HG03175 (cell line): ENCODE data around the gene MIER3.

Source experiments
- ATAC-seq: cut with Tn5 transposase; IDR thresholded peaks from one replicate; pipeline ENCODE4 v1.9.1; 2021; ENCODE audit warnings: mild to moderate bottlenecking, moderate library complexity; ENCODE audit not compliant: unreplicated experiment

The MIER3 gene

GRCh38 chr5:56900858-56901578 lies 50.9 kb downstream of the MIER3 start:
- no peak for ATAC-seq

- ATAC-seq, result no peak
Measured at GRCh38 chr5:56900395-56900794, 51.5 kb downstream of the MIER3 start.

GRCh38 chr5:56898213-56898612 lies 53.7 kb downstream of the MIER3 start:
- no peak for ATAC-seq

GRCh38 chr5:56896763-56897162 lies 55.2 kb downstream of the MIER3 start:
- no peak for ATAC-seq

- ATAC-seq, result no peak
Measured at GRCh38 chr5:56893251-56893951, 58.5 kb downstream of the MIER3 start.

GRCh38 chr5:56881571-56881970 lies 70.4 kb downstream of the MIER3 start:
- no peak for ATAC-seq

- no peak for ATAC-seq
Measured at GRCh38 chr5:56876327-56876726, 75.6 kb downstream of the MIER3 start.

- ATAC-seq, result no peak
Measured at GRCh38 chr5:56873056-56873455, 78.9 kb downstream of the MIER3 start.

- ATAC-seq, result no peak
Measured at GRCh38 chr5:56871777-56872176, 80.1 kb downstream of the MIER3 start.
